Panc1 (cell line): ENCODE results near the gene ATXN7L2. TPM values are rescaled to one million over a fixed set of nuclear protein-coding genes. Genes with fewer than 3 reads are reported as not detected.

Experiments used
- ATAC-seq: fragments of 200-7000 bp; cut with Tn5 transposase; 2 replicates; pipeline ENCODE4 v1.9.1; 2020; ENCODE audit warnings: mild to moderate bottlenecking, moderate library complexity
- BruUV-seq: library from RNA; stranded (reverse); fragments of 400-500 nt; replicated peaks from 2 replicates; lab custom pipeline; 2021; lab: Mats Ljungman, UMichigan
- CTCF ChIA-PET: fragments of 300-600 bp; sonication (Branson Sonifier 250); formaldehyde crosslinking; loops from one replicate; lab custom pipeline; 2022; ENCODE audit warnings: antibody characterized with exemption; lab: Charles Lee
- POLR2A ChIA-PET: fragments of 300-600 bp; sonication (Branson Sonifier 250); formaldehyde crosslinking; loops from one replicate; lab custom pipeline; 2022; ENCODE audit warnings: antibody characterized with exemption; lab: Charles Lee
- DNase-seq: peaks from one replicate; pipeline ENCODE4 v3.0.0-alpha.2; 2010; ENCODE audit warnings: low read depth, low spot score
- H3K27ac ChIP-seq: 2 replicates; pipeline ENCODE4 v1.5.1; 2011; ENCODE audit warnings: mild to moderate bottlenecking, low read length, inconsistent platforms
- H3K27me3 ChIP-seq: fragments of 200-500 bp; sonication (Bioruptor generic); 2 replicates; pipeline ENCODE4 v1.6.0; 2014; ENCODE audit warnings: low read length, inconsistent platforms; ENCODE audit not compliant: control insufficient read depth, insufficient read depth
- H3K36me3 ChIP-seq: fragments of 200-500 bp; sonication (Bioruptor generic); 2 replicates; pipeline ENCODE4 v1.5.1; 2014; ENCODE audit warnings: inconsistent platforms, mild to moderate bottlenecking, low read length, moderate library complexity; ENCODE audit not compliant: control insufficient read depth, insufficient read depth
- H3K4me1 ChIP-seq: 2 replicates; pipeline ENCODE4 v1.5.1; 2011; ENCODE audit warnings: inconsistent platforms, mild to moderate bottlenecking, low read length, moderate library complexity; ENCODE audit not compliant: control insufficient read depth, insufficient read depth
- H3K4me3 ChIP-seq, 2 experiments: 2 replicates each; pipeline ENCODE4 v1.5.1; 2011 to 2012; ENCODE audit warnings: low read depth in 2 of 2, low read length in 2 of 2, mild to moderate bottlenecking in 2 of 2, inconsistent platforms in 1 of 2, moderate library complexity in 1 of 2
- H3K9me3 ChIP-seq: fragments of 200-500 bp; sonication (Bioruptor generic); 2 replicates; pipeline ENCODE4 v1.5.1; 2014; ENCODE audit warnings: low read depth, mild to moderate bottlenecking, inconsistent platforms, low read length, moderate library complexity; ENCODE audit not compliant: control insufficient read depth, insufficient read depth
- POLR2AphosphoS5 ChIP-seq: IDR thresholded peaks from 2 replicates; pipeline ENCODE4 v1.6.1; 2012; ENCODE audit warnings: mild to moderate bottlenecking, low read depth, low read length, moderate library complexity
- SIN3A ChIP-seq: IDR thresholded peaks from 2 replicates; pipeline ENCODE4 v1.6.1; 2012; ENCODE audit warnings: low read depth, mild to moderate bottlenecking, low read length, moderate library complexity, borderline replicate concordance; ENCODE audit not compliant: insufficient read depth
- TCF7L2 ChIP-seq: IDR thresholded peaks from 2 replicates; pipeline ENCODE4 v1.6.1; 2011; ENCODE audit warnings: mild to moderate bottlenecking, low read depth, low read length, inconsistent platforms
- in situ Hi-C: cut with HindIII; loops from 2 replicates; pipeline ENCODE4 v1.10.0; 2016; ENCODE audit warnings: low sequenced_read_pairs, low pct_unique_long_range_greater_than_20kb
- intact Hi-C: fragments of 100-400 bp; cut with micrococcal nuclease; formaldehyde crosslinking; loops from one replicate; pipeline ENCODE4 v1.10.0; 2022; ENCODE audit not compliant: unreplicated experiment
- total RNA-seq: library from RNA; stranded (reverse); gene quantifications from one replicate; pipeline ENCODE4 v1.2.1, GENCODE V29; 2021; ENCODE audit not compliant: unreplicated experiment
- TF ChIP-seq, protein P1 (sequence below): fragments of 450-650 bp; IDR thresholded peaks from 2 replicates; pipeline ENCODE4 v1.5.1; 2017; ENCODE audit warnings: mild to moderate bottlenecking
- TF ChIP-seq, protein P2 (sequence below), 2 experiments: IDR thresholded peaks; 2 replicates each; pipeline ENCODE4 v1.6.1; 2011 to 2012; ENCODE audit warnings: low read depth in 2 of 2, control low read depth in 1 of 2, low read length in 1 of 2, mild to moderate bottlenecking in 1 of 2, moderate library complexity in 1 of 2; ENCODE audit not compliant: insufficient read depth in 1 of 2

The ATXN7L2 gene
- total RNA-seq, 1 experiment from 2014 or later = 4.9 TPM

DNA sequence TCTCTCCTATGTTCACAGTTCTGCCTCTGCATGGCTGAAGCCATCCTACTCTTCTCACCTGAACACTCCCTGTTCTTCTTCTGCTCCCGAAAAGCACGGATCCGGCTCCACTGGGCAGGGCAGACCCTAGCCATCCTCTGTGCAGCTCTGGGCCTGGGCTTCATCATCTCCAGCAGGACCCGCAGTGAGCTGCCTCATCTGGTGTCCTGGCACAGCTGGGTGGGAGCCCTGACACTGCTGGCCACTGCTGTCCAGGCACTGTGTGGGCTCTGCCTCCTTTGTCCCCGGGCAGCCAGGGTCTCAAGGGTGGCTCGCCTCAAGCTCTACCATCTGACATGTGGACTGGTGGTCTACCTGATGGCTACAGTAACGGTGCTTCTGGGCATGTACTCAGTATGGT lies 12.0 kb downstream of the ATXN7L2 start:
- DNase-seq = no peak
- H3K9me3 ChIP-seq = no peaks in the 10 kb centered on the region
- intact Hi-C loops (no loop called here), in situ Hi-C loops (no loop called here)
- no peaks in the 10 kb centered on the region; the same call in 1 of the 2 replicates for H3K36me3 ChIP-seq
- ChIA-PET POLR2A (no interaction called here), CTCF (interaction anchor here (5.2 kb wide), 1 partner anchor 37 kb away, joined by 23 read pairs; no protein-coding TSS in a partner anchor)
- H3K4me3 ChIP-seq = no peak overlapping the region
- BruUV-seq = no TSS peak
- H3K27me3 ChIP-seq = no peaks in the 10 kb centered on the region
- peaks cover 6% of the 10 kb centered on the region; the same call in 1 of the 2 replicates for H3K4me1 ChIP-seq
- ATAC-seq = no peak
- TF ChIP-seq POLR2AphosphoS5 = no peak
- TF ChIP-seq, protein P1, sequence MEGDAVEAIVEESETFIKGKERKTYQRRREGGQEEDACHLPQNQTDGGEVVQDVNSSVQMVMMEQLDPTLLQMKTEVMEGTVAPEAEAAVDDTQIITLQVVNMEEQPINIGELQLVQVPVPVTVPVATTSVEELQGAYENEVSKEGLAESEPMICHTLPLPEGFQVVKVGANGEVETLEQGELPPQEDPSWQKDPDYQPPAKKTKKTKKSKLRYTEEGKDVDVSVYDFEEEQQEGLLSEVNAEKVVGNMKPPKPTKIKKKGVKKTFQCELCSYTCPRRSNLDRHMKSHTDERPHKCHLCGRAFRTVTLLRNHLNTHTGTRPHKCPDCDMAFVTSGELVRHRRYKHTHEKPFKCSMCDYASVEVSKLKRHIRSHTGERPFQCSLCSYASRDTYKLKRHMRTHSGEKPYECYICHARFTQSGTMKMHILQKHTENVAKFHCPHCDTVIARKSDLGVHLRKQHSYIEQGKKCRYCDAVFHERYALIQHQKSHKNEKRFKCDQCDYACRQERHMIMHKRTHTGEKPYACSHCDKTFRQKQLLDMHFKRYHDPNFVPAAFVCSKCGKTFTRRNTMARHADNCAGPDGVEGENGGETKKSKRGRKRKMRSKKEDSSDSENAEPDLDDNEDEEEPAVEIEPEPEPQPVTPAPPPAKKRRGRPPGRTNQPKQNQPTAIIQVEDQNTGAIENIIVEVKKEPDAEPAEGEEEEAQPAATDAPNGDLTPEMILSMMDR = no peak
- TF ChIP-seq, protein P2, sequence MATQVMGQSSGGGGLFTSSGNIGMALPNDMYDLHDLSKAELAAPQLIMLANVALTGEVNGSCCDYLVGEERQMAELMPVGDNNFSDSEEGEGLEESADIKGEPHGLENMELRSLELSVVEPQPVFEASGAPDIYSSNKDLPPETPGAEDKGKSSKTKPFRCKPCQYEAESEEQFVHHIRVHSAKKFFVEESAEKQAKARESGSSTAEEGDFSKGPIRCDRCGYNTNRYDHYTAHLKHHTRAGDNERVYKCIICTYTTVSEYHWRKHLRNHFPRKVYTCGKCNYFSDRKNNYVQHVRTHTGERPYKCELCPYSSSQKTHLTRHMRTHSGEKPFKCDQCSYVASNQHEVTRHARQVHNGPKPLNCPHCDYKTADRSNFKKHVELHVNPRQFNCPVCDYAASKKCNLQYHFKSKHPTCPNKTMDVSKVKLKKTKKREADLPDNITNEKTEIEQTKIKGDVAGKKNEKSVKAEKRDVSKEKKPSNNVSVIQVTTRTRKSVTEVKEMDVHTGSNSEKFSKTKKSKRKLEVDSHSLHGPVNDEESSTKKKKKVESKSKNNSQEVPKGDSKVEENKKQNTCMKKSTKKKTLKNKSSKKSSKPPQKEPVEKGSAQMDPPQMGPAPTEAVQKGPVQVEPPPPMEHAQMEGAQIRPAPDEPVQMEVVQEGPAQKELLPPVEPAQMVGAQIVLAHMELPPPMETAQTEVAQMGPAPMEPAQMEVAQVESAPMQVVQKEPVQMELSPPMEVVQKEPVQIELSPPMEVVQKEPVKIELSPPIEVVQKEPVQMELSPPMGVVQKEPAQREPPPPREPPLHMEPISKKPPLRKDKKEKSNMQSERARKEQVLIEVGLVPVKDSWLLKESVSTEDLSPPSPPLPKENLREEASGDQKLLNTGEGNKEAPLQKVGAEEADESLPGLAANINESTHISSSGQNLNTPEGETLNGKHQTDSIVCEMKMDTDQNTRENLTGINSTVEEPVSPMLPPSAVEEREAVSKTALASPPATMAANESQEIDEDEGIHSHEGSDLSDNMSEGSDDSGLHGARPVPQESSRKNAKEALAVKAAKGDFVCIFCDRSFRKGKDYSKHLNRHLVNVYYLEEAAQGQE (IDR thresholded peaks at IDR 0.05; ENCODE audit: insufficient read depth in 1 of 2, low read depth in 2 of 2, low read length in 1 of 2) = no peak
- no peak for TF ChIP-seq TCF7L2
- TF ChIP-seq SIN3A = no peak
- H3K27ac ChIP-seq = no peak overlapping the region

DNA sequence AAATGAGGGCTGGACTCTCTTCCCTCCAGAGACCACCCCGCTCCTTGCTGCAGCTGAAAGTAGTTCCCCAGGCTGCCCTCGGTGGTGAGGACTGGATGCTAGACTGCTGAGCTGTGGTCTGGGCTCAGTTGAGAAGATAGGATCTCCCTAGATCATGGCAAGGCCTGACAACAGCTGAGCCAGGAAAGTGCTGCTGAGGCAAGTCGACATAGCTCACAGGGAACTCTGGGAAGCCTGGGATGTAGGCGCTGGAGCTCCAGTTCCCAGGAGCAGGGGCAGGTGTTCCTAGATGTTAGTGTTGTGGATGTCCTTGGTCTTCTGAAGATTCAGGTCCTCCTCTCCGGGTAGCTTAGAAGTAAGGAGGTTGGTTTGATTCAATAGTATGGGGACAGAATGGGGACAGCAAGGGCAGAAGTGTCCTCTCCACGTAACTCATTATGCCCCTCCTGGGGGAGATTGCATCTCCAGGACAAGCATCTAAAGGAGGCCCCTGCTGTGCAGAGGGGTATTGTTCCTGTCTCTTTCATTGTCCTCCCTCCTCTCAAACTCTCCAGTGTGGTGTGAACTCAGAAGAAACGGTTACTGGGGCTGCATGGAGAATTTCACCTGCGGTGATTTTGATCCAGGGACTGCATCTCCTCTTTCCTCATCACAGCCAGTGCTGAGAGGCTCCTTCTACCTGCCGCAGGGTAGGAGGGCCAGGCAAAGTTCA lies 13.9 kb downstream of the ATXN7L2 start:
- POLR2A ChIA-PET = interaction anchor here (0.6 kb wide), 1 partner anchor 1679 kb away, joined by 3 read pairs; no protein-coding TSS in a partner anchor
- no TSS peak for BruUV-seq
- Histone ChIP-seq H3K4me1 (peaks cover 6% of the 10 kb centered on the region; the same call in 1 of the 2 replicates), H3K9me3 (no peaks in the 10 kb centered on the region), H3K36me3 (no peaks in the 10 kb centered on the region; the same call in 1 of the 2 replicates), H3K27ac (no peak overlapping the region), H3K27me3 (no peaks in the 10 kb centered on the region), H3K4me3 (no peak overlapping the region)
- ATAC-seq (no peak), DNase-seq (no peak)
- TF ChIP-seq POLR2AphosphoS5 (no peak), SIN3A (no peak), TCF7L2 (no peak)
- TF ChIP-seq, protein P2 (IDR thresholded peaks at IDR 0.05; ENCODE audit: insufficient read depth in 1 of 2, low read depth in 2 of 2, low read length in 1 of 2) = no peak
- TF ChIP-seq, protein P1 = no peak
- intact Hi-C loops = no loop called here
- in situ Hi-C loops = no loop called here
- CTCF ChIA-PET = interaction anchor here (0.7 to 5.2 kb wide), 2 partner anchors 35 to 145 kb away, joined by 3 to 23 read pairs; no protein-coding TSS in a partner anchor
